ENCODE measurements around the gene TERT.
"Not testable (repeated sequence)": the region's sequence is repeated elsewhere in the genome, so short reads cannot be mapped to it uniquely, and the experiment has no call there.

Gene TERT

GRCh38 chr5:1293416-1294205 is 1.3 kb downstream of the TERT start:
- no peak for DNase-seq

GRCh38 chr5:1292846-1293415 is 1.9 kb downstream of the TERT start:
- DNase-seq = no peak

- peak in 1 of 2 experiments; percentile 31 for DNase-seq
Observed at GRCh38 chr5:1292139-1292538, 2.7 kb downstream of the TERT start.

DNA sequence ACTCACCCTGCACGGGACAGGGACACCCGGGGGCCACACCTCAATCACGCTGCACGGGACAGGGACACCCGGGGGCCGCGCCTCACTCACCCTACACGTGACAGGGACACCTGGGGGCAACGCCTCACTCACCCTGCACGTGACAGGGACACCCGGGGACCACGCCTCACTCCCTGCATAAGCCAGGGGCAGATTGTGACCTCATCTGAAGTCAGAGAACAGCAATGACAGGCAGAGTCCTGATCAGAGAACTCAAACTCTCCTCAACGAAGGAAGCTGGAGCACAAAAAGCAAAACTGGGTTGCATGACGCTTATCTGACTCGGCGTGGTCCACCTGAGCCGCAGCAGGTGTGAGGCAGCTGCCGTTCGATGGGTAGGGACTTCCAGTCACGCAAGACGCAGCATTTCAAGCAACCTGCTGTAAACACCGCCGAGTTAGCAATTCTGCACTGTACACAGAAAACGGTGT is 3.2 kb downstream of the TERT start:
- DNase-seq = no peak

DNA sequence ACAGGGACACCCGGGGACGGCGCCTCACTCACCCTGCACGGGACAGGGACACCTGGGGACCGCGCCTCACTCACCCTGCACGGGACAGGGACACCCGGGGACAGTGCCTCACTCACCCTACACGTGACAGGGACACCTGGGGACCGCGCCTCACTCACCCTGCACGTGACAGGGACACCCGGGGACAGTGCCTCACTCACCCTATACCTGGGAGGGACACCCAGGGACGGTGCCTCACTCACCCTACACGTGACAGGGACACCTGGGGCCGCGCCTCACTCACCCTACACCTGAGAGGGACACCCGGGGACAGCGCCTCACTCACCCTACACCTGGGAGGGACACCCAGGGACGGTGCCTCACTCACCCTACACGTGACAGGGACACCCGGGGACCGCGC is 3.9 kb downstream of the TERT start:
- not testable (repeated sequence) for DNase-seq

DNA sequence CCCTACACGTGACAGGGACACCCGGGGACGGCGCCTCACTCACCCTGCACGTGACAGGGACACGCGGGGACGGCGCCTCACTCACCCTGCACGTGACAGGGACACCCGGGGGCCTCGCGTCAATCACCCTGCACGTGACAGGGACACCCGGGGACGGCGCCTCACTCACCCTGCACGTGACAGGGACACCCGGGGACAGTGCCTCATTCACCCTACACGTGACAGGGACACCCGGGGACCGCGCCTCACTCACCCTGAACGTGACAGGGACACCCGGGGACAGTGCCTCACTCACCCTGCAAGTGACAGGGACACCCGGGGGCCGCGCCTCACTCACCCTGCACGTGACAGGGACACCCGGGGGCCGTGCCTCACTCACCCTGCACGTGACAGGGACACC is 5.3 kb downstream of the TERT start:
- DNase-seq = not testable (repeated sequence)

DNA sequence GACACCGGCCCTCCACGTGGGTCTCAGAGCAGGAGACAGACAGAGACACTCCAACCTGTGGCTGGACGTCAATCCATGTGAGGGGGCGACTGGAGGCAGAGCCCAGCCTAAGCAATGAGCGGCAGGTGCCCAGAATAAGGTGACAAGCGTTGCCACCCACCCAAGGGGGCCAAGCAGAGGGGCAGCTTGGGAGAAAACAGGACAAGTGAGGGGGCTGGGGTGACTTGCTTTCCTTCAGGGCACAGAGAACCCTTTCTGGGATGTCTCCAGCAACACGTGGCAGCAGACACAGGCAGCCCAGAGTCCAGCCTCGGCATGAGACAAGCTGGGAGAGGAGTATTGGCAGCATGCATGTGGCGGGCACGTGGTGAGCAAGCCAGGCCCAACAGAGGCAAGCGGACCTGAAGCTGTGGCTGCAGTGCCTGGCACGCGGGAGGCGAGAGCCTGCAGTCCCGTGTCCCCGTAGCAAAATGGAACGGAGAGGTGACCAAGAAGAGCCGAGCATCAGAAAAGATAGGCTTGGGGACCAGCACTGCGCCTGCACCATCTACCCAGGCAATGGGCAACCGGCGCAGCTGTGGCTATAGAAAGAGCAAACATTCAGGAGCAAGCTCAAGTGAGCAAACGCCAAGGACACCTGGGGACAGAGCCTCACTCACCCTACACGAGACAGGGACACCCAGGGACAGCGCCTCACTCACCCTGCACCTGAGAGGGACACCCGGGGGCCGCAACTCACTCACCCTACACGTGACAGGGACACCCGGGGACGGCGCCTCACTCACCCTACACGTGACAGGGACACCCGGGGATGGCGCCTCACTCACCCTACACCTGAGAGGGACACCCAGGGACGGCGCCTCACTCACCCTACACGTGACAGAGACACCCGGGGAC is 6.2 kb downstream of the TERT start:
- DNase-seq = no peak

GRCh38 chr5:1285883-1286291 is 9.0 kb downstream of the TERT start:
- DNase-seq = no peak

DNA sequence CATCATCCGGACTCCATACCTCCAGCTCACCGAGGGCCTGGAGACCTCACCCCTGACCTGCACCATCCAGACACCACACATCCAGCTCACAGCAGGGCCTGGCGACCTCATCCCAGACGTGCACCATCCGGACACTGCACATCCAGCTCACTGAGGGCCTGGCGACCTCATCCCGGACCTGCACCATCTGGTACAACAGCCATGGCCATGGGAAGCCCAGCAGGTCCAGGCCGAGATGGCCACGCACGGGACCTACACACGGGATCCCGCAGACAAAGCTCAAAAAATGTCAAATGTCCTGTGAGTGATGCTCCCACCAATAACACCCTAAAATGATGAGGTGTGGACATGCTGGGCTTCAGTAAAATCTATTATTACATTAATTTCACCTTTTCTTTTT is 9.7 kb downstream of the TERT start:
- no peak for DNase-seq

DNA sequence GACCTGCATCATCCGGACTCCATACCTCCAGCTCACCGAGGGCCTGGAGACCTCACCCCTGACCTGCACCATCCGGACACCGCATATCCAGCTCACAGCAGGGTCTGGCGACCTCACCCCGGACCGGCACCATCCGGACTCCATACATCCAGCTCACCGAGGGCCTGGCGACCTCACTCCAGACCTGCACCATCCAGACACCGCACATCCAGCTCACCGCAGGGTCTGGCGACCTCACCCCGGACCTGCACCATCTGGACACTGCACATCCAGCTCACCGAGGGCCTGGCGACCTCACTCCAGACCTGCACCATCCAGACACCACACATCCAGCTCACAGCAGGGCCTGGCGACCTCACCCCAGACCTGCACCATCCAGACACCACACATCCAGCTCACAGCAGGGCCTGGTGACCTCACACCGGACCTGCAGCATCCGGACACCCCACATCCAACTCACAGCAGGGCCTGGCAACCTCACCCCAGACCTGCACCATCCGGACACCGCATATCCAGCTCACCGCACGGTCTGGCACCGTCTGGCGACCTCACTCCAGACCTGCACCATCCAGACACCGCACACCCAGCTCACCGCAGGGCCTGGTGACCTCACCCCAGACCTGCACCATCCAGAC is 10.4 kb downstream of the TERT start:
- not testable (repeated sequence) for DNase-seq

GRCh38 chr5:1283729-1284041 is 11.2 kb downstream of the TERT start:
- not testable (repeated sequence) for DNase-seq

GRCh38 chr5:1282993-1283728 is 11.7 kb downstream of the TERT start:
- DNase-seq = not testable (repeated sequence)

DNA sequence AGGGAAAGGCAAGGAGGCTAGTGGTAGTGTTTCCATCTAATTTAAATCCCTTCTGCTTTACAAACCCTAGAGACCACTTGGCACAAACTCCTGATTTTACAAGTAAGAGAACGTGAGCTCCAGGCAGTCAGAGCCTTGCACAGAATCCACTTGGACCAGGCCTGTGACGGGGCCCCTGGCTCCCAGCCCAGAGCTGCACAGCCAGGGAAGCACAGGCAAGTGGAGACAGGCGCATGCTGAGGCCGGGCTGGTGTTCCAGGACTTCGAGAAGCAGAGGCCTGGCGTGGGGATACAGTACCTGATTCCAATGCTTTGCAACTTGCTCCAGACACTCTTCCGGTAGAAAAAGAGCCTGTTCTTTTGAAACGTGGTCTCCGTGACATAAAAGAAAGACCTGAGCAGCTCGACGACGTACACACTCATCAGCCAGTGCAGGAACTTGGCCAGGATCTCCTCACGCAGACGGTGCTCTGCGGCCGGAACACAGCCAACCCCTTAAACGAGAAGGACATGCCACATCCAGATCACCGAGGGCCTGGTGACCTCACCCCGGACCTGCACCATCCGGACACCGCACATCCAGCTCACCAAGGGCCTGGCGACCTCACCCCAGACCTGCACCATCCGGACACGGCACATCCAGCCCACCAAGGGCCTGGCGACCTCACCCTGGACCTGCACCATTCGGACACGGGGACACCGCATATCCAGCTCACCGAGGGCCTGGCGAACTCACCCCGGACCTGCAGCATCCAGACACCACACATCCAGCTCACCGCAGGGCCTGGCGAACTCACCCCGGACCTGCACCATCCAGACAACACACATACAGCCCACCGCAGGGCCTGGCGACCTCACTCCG is 12.5 kb downstream of the TERT start:
- no peak for DNase-seq

GRCh38 chr5:1281038-1281882 is 13.6 kb downstream of the TERT start:
- no peak for DNase-seq

DNA sequence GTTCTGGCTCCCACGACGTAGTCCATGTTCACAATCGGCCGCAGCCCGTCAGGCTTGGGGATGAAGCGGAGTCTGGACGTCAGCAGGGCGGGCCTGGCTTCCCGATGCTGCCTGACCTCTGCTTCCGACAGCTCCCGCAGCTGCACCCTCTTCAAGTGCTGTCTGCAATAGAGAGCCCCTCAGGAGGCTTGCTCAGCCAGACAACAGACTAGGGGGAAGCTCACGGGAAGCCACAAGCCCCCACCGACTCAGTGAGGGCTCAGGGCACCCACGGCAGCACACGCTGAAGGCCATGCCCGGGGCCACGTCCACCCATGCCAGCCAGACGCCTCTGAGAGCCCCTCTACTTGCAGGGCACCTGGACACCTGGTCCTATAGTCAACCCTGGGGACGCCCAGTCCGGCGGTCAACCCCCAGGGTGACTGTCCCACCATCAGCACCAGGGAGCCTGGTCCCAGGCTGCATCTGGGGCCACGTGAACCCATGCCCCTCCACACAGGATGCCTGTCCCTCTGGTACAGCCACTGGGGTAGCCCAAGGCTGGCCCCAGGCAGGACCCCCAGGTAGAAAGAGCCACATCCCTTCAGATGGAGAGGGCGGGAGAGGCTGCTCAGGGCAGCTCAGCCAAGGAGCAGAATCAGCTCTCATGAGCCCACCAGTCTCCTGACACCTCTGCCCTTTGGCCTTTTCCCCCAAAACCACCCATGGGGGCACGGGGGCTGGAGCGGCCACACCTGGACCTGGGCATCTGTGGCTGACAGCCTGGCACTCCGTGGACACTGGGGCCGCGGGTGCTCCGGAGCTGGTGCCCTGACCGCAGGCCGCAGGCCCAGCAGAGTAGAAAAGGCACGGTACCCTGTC is 14.5 kb downstream of the TERT start:
- no peak for DNase-seq

GRCh38 chr5:1279443-1280151 is 15.3 kb downstream of the TERT start:
- DNase-seq = no peak

- no peak for DNase-seq
Observed at GRCh38 chr5:1278656-1279442, 16.0 kb downstream of the TERT start.

- no peak for DNase-seq
Observed at GRCh38 chr5:1278216-1278615, 16.7 kb downstream of the TERT start.

Data from NCI-H524 (cell line).